Natural killer cell (primary cell): ENCODE measurements around the gene ABCC8. TPM values are rescaled to one million over a fixed set of nuclear protein-coding genes. Genes with fewer than 3 reads are reported as not detected.
A peak's percentile ranks its signal among the peaks of the same experiment; 100 is the strongest.

ENCODE experiments used
- ATAC-seq, 3 donors: fragments of 150-1000 bp in 2 of 3; fragments of 200-7000 bp in 1 of 3; cut with Tn5 transposase; 1 replicate in 1 of 3; 2 replicates in 2 of 3; pipeline ENCODE4 v1.10.0; 2021; ENCODE audit warnings: mild to moderate bottlenecking in 2 of 3, moderate library complexity in 2 of 3
- DNase-seq, 2 donors: peaks; one replicate each; pipeline versions ENCODE4 v3.0.0 to v3.0.0-alpha.2; 2013 to 2021; ENCODE audit warnings: mixed read lengths in 1 of 2
- H3K27ac ChIP-seq: one replicate; pipeline ENCODE4 v1.5.1; 2013; ENCODE audit warnings: mild to moderate bottlenecking, low read length
- H3K27me3 ChIP-seq: one replicate; pipeline ENCODE4 v1.6.1; 2013; ENCODE audit warnings: low read length; ENCODE audit not compliant: control insufficient read depth, insufficient read depth
- H3K36me3 ChIP-seq: one replicate; pipeline ENCODE4 v1.6.1; 2013; ENCODE audit warnings: low read length; ENCODE audit not compliant: control insufficient read depth, insufficient read depth
- H3K4me1 ChIP-seq: one replicate; pipeline ENCODE4 v1.6.1; 2013; ENCODE audit warnings: low read length; ENCODE audit not compliant: control insufficient read depth, insufficient read depth
- H3K4me3 ChIP-seq: one replicate; pipeline ENCODE4 v1.5.1; 2013; ENCODE audit warnings: low read length
- H3K9me3 ChIP-seq: one replicate; pipeline ENCODE4 v1.6.1; 2013; ENCODE audit warnings: low read length; ENCODE audit not compliant: control insufficient read depth, insufficient read depth
- H3K27ac Mint-ChIP-seq, 2 donors: one replicate each; pipeline ENCODE4 v1.8.0; 2022; ENCODE audit warnings: mild to moderate bottlenecking in 2 of 2, mixed read lengths in 2 of 2, moderate library complexity in 1 of 2
- H3K27me3 Mint-ChIP-seq, 2 donors: one replicate each; pipeline ENCODE4 v1.8.0; 2022; ENCODE audit warnings: low read depth in 2 of 2, mixed read lengths in 2 of 2
- H3K36me3 Mint-ChIP-seq: one replicate; pipeline ENCODE4 v1.8.0; 2022; ENCODE audit warnings: mixed read lengths
- H3K4me1 Mint-ChIP-seq, 2 donors: one replicate each; pipeline ENCODE4 v1.8.0; 2022; ENCODE audit warnings: mixed read lengths in 2 of 2
- H3K4me3 Mint-ChIP-seq: one replicate; pipeline ENCODE4 v1.8.0; 2022; ENCODE audit warnings: mild to moderate bottlenecking, moderate library complexity, mixed read lengths
- H3K9me3 Mint-ChIP-seq, 2 donors: one replicate each; pipeline ENCODE4 v1.8.0; 2022; ENCODE audit warnings: mixed read lengths in 2 of 2
- WGBS: methylation state at CpG from one replicate; pipeline ENCODE4 v1.1.7; 2013; ENCODE audit warnings: missing lambda C conversion rate; ENCODE audit not compliant: insufficient coverage; 5-methylcytosine and 5-hydroxymethylcytosine counted together
- intact Hi-C: fragments of 100-400 bp; cut with micrococcal nuclease; formaldehyde crosslinking; loops from one replicate; pipeline ENCODE4 v1.14.2; 2022
- total RNA-seq, 4 donors: library from RNA; stranded (reverse); fragments of 120-200 nt in 1 of 4; gene quantifications; one replicate each; pipeline versions ENCODE4 v1.2.3 to v1.2.4, GENCODE V29; 2013 to 2022
- TF ChIP-seq, protein P1 (sequence below): fragments of 200-600 bp; IDR thresholded peaks from one replicate; pipeline ENCODE4 v1.8.0; 2022; ENCODE audit warnings: antibody characterized with exemption

The ABCC8 gene
- total RNA-seq, 3 donors from 2014 or later (not counting 1 experiment from before 2014, with no cell fraction given) = not detected

DNA sequence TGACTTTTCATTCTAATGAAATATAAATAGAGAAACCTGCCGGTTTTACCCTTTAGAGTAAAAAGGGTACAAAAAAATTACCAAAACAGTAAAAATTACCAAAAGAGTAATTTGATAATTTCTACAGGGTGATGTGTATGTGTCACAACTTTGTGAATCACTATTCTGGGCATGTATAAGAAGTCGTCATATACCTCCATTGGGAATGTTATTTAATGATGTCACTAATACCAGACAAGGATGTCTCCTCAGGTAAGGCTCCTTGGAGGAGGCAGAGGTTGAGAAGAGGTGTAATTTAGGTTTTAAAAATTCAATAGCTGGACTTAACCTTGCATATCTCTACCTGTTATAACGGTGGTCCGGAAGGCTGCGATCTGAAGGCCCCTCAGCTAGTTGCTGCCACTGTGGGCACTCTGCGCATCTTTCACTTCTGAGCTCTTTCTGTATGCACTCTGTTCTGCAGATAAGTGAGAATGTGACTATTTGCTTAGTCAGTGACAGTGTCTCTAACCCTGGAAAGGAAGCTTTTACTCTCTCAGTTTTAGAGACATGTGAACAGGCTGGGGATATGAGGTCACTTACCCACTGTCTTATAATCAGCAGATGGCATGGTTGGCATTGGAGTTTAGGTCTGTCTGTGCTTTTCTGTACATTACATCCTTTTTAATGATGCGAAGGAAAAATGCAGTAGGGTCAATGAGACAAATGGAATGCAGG lies 126.0 kb downstream of the ABCC8 start:
- H3K4me1 Mint-ChIP-seq = peaks cover 36 to 38% of the 10 kb centered on the region in 2 donors

DNA sequence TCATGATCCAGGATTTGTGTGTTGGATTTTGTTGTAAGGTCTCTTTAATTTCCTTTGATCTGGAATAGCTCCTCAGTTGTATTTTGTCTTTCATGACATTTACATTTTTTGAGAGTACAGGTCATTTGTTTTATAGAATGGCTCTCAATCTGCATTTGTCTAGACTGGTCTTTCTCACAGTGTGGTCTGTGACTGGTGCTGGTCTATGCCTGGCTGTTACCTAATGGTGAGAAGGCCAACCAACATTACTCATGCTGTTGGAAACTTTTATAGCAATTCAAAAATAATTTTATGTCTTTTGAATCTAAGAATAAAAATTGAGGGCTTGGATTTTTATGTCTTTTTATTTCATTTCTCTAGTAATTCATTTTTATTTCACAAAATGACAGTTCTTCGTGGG lies 129.0 kb downstream of the ABCC8 start:
- Histone ChIP-seq H3K4me3 (no peak overlapping the region), H3K27me3 (no peaks in the 10 kb centered on the region), H3K4me1 (peaks cover 7% of the 10 kb centered on the region), H3K27ac (no peak overlapping the region), H3K36me3 (no peaks in the 10 kb centered on the region), H3K9me3 (no peaks in the 10 kb centered on the region)
- Mint-ChIP-seq H3K9me3 (no peaks in the 10 kb centered on the region), H3K4me1 (peaks cover 15 to 19% of the 10 kb centered on the region in 2 donors), H3K27me3 (no peaks in the 10 kb centered on the region), H3K4me3 (no peak overlapping the region), H3K27ac (no peak overlapping the region), H3K36me3 (peaks cover 5% of the 10 kb centered on the region)
- TF ChIP-seq, protein P1, sequence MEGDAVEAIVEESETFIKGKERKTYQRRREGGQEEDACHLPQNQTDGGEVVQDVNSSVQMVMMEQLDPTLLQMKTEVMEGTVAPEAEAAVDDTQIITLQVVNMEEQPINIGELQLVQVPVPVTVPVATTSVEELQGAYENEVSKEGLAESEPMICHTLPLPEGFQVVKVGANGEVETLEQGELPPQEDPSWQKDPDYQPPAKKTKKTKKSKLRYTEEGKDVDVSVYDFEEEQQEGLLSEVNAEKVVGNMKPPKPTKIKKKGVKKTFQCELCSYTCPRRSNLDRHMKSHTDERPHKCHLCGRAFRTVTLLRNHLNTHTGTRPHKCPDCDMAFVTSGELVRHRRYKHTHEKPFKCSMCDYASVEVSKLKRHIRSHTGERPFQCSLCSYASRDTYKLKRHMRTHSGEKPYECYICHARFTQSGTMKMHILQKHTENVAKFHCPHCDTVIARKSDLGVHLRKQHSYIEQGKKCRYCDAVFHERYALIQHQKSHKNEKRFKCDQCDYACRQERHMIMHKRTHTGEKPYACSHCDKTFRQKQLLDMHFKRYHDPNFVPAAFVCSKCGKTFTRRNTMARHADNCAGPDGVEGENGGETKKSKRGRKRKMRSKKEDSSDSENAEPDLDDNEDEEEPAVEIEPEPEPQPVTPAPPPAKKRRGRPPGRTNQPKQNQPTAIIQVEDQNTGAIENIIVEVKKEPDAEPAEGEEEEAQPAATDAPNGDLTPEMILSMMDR = no peak
- intact Hi-C loops = no loop called here
- DNase-seq = no peak
- no CpG with 5 or more reads among the region's 1 CpG for WGBS
- ATAC-seq = no peak

More for the DNA sequence above, 126.0 kb downstream of the ABCC8 start:
- DNase-seq (peak in 1 of 2 donors; percentile 8), ATAC-seq (no peak)
- no peaks in the 10 kb centered on the region for H3K36me3 Mint-ChIP-seq
- intact Hi-C loops = loop anchor here (1.0 to 10.0 kb wide), 3 partner anchors 74 to 143 kb away; partner anchors contain the start of genes NUCB2 and PIK3C2A
- H3K27me3 Mint-ChIP-seq = no peaks in the 10 kb centered on the region
- TF ChIP-seq, protein P1 = no peak
- Histone ChIP-seq H3K9me3 (no peaks in the 10 kb centered on the region), H3K36me3 (no peaks in the 10 kb centered on the region), H3K4me1 (peaks cover 20% of the 10 kb centered on the region), H3K27me3 (no peaks in the 10 kb centered on the region), H3K4me3 (no peak overlapping the region), H3K27ac (no peak overlapping the region)
- peak overlapping the region; percentile 93 for H3K4me3 Mint-ChIP-seq
- 98% methylated on average over 6 of the region's 7 CpGs for WGBS
- peak overlapping the region; percentile 88 for H3K27ac Mint-ChIP-seq
- no peaks in the 10 kb centered on the region for H3K9me3 Mint-ChIP-seq

DNA sequence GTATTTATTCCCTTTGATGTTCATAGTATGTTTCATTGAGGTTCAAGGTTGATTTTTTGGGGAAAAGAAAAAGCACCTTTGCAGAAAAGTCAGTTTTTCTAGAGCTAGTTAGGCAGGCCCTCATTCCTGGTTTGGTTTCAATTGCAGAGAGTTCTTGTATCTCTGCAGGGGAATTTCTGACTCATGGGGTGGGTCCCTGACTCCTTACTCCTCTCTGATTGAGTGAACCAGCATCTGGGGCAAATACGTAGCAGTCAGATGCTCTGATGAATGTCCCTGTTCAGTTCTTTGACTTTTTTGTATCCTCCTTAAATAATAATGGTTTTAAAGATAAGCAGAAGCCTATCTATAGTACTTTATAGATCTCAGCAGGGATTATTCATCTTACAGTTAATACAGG lies 132.7 kb downstream of the ABCC8 start:
- H3K4me3 ChIP-seq = no peak overlapping the region
- TF ChIP-seq, protein P1 = no peak
- intact Hi-C loops = no loop called here
- no CpG with 5 or more reads among the region's 1 CpG for WGBS
- no peaks in the 10 kb centered on the region for H3K27me3 Mint-ChIP-seq
- ATAC-seq (no peak), DNase-seq (no peak)
- no peaks in the 10 kb centered on the region for H3K9me3 ChIP-seq
- H3K4me3 Mint-ChIP-seq = no peak overlapping the region
- H3K4me1 Mint-ChIP-seq = no peaks in the 10 kb centered on the region
- H3K27ac Mint-ChIP-seq = no peak overlapping the region
- peaks cover 5% of the 10 kb centered on the region for H3K36me3 Mint-ChIP-seq
- no peaks in the 10 kb centered on the region for H3K27me3 ChIP-seq
- H3K36me3 ChIP-seq = no peaks in the 10 kb centered on the region
- no peak overlapping the region for H3K27ac ChIP-seq
- no peaks in the 10 kb centered on the region for H3K4me1 ChIP-seq
- no peaks in the 10 kb centered on the region for H3K9me3 Mint-ChIP-seq

DNA sequence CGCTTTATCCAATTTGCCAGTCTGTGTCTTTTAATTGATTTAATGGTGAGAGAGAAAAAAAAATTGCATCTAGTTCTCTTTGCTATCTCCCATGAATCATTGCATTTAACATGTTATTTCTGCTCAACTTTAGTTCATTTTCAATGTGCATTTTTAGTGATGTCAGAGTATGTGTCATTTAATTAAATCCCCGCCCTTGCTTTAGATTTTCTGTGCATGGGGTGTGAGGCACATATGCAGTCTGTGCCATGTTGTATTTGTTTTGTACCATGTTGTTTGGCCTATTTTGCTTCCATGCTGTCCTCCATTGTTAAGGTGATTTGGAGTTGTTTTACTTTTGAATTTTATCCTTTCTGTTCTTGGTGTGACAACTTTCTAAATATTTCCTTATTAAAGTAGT lies 133.4 kb downstream of the ABCC8 start:
- intact Hi-C loops = no loop called here
- WGBS = 100% methylated on average over 1 of the region's 2 CpGs
- Histone ChIP-seq H3K9me3 (no peaks in the 10 kb centered on the region), H3K4me3 (no peak overlapping the region), H3K4me1 (no peaks in the 10 kb centered on the region), H3K27me3 (no peaks in the 10 kb centered on the region), H3K36me3 (no peaks in the 10 kb centered on the region), H3K27ac (no peak overlapping the region)
- Mint-ChIP-seq H3K36me3 (peaks cover 5% of the 10 kb centered on the region), H3K27ac (no peak overlapping the region), H3K27me3 (no peaks in the 10 kb centered on the region), H3K9me3 (no peaks in the 10 kb centered on the region), H3K4me1 (no peaks in the 10 kb centered on the region), H3K4me3 (no peak overlapping the region)
- ATAC-seq = no peak
- TF ChIP-seq, protein P1 = no peak
- DNase-seq = no peak
